Thyroid gland (tissue), 4 donors: ENCODE measurements around the gene ZNF407.

Experiments
- CTCF ChIP-seq, 6 experiments: fragments of 200-600 bp in 3 of 6; fragments of 450-650 bp in 3 of 6; sonication (generic) in 3 of 6; IDR thresholded peaks; one replicate each; pipeline ENCODE4 v1.5.1; 2016 to 2019; ENCODE audit warnings: antibody characterized with exemption in 6 of 6, mild to moderate bottlenecking in 2 of 6, inconsistent platforms in 1 of 6, moderate library complexity in 1 of 6
- POLR2A ChIP-seq, 2 donors: fragments of 450-650 bp; IDR thresholded peaks; one replicate each; pipeline ENCODE4 v1.6.1; 2017; ENCODE audit warnings: antibody characterized with exemption in 2 of 2, mild to moderate bottlenecking in 2 of 2, moderate library complexity in 1 of 2

- no peak for TF ChIP-seq CTCF (IDR thresholded peaks at IDR 0.05)
- no peak for TF ChIP-seq POLR2A (IDR thresholded peaks at IDR 0.05)
Measured at GRCh38 chr18:74622072-74622471, 24.4 kb downstream of the ZNF407 start.
